GM19193 (cell line): ENCODE results near the gene ANXA10.

Experiments
- POLR2A ChIP-seq: IDR thresholded peaks from 4 replicates; pipeline ENCODE4 v1.6.1; 2011; ENCODE audit not compliant: insufficient read depth, insufficient read length; ENCODE audit errors: extremely low read depth

Gene ANXA10

DNA sequence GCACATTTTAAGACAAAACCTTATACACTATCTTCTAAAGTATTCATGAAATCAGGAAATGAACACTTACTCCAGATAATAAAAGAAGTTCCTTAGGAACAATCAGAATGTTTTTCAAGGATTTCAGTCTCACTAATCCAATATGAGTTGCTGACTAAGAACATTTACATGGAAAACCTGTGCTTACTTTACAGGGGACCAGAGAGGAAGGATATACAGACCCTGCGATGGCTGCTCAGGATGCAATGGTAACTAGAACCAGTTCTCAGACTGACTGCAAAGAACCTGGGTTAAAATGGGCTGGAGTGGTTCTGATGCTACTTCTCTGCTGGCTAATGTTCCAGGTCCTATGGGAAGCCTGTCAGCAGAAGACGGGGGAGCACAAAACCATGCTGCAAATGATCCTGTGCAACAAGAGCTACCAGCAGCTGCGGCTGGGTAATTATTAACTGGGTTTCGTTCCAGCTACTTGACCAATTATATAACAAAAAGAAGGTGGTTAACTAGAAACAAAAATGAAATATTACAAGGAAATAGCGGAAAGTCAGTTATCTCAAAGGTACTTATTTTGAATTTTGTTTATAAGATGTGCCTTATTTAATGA lies 85.3 kb downstream of the ANXA10 start:
- no peak for TF ChIP-seq POLR2A

DNA sequence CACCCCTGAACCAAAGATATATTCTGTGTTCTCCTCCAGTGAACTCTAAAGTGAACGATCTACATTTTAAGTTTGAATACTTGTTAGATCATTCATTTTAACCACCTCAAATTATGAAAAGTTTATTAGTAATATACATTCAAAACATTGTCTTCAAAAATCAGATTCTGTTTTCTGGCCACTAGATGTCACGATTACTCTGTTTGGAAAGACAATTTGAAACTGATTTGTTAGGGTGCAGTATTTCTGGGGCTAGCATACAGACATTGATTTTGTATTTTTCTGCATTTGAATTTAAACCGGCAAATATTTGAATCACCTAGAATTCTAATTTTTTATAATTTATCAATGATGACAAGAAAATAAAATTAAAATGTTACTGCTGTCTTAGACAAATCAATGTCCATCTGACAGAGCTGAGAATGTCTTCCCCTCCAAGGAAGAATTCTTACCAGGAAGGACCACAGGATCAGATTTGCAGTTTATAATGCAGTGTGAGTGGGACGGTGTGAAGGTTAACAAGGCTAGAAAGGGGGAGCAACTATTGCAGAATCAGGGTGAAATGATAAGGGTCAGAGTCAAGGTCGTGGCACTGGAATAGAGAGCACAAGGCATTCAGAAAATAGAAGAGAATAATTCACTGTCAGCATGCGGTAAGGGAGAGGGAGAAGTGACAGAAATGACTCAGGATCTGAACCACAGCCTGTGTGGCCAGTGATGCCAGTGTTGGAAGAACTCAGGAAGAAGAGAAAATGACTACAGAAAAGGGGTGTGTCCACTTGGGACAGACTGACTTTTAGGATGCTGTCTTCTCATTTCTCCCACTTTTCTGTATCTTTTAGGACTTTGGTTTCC lies 91.6 kb downstream of the ANXA10 start:
- no peak for TF ChIP-seq POLR2A

- TF ChIP-seq POLR2A, result no peak
Measured at GRCh38 chr4:168188754-168189153, 96.4 kb downstream of the ANXA10 start.

DNA sequence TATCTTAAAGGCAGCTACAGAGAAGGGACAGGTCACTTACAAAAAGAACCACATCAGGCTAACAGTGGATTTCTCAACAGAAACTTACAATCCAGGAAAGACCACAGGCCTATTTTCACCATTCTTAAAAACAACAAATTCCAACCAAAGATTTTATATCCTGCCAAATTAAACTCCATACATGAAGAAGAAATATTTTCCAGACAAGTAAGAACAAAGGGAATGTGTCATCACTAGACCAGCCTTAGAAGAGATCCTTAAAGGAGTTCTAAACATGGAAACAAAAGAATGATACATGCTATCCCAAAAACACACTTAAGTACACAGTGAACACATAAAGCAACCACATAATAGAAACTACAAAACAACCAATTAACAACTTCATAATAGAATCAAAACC lies 105.6 kb downstream of the ANXA10 start:
- no peak for TF ChIP-seq POLR2A

DNA sequence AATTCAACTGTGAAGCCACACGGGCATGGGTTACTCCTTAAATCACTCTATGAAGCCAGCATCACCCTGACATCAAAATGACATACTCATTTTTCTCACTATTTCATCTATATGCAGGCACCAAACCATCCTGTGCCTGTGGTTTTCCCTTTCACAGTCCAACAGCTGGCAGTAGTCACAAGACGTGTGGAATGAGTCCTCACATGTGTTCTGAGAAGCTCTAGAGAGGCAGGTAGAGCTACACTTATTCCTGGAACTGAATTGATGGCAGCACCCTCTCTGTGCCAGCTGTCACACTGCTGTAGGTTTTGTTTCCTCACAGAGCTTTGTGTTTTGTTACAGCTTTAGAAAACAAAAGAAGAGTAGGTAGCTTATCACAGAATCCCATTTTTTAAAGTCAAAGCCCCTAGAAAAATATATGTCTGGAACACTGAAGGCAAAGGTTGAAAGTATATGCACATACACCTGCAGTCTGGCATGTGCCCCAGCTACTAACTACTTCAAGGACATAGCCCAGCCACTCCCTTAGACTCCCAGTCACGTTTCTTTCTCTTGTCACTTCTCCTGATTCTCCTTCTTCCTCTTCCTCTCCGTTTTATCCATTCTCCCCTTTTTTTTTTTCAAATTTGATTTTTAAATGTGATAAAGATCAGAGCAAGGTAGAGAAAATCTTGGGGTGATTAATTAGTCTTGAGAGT lies 107.1 kb downstream of the ANXA10 start:
- no peak for TF ChIP-seq POLR2A

DNA sequence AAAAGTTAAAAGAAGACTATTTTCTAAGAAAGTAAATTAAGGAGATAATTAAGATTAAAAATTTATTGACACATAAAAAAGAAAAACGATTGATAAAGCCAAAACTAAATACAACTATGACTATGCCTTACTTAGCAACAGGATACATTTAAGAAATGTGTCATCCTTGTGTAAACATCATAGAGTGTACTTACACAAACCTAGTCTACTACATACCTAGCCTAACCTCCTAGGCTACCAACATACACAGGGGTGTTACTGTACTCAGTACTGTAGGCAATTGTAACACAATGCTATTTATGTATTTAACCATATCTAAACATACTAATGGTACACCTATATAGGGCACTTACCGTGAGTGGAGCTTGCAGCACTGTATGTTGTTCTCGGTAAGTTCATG lies 108.3 kb downstream of the ANXA10 start:
- TF ChIP-seq POLR2A, result no peak

GRCh38 chr4:168203233-168203911 lies 111.0 kb downstream of the ANXA10 start:
- TF ChIP-seq POLR2A, result no peak

DNA sequence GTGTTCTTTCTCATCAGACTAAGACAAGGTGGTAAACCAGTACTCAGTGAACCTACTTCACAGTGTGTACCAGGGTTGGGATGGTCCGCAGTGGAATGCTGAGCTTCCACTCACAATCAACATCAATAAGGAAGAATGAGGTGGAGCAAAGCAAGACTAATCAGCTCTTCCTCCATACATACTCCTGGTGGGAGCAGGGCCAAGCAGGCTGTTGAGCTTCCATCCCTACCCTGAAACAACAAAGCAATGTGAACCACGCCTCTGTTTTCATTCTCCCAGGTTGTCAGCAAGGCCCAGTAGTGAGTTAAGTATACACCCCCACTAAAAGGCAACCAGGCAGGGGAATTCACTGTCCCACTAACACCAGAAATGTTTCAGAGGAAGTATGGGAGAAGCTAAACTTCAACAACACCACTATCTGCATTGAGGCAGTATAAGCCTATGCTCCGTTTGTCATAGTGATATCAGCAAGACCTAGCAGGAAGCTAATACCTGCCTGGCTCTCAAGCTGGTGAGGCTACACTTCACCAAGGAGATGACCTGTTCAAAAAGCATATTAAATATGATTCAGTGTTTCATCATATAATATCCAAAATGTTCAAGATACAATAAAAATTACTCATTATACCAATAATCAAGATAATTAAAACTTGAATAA lies 116.7 kb downstream of the ANXA10 start:
- TF ChIP-seq POLR2A, result no peak

GRCh38 chr4:168212656-168213055 lies 120.3 kb downstream of the ANXA10 start:
- no peak for TF ChIP-seq POLR2A

DNA sequence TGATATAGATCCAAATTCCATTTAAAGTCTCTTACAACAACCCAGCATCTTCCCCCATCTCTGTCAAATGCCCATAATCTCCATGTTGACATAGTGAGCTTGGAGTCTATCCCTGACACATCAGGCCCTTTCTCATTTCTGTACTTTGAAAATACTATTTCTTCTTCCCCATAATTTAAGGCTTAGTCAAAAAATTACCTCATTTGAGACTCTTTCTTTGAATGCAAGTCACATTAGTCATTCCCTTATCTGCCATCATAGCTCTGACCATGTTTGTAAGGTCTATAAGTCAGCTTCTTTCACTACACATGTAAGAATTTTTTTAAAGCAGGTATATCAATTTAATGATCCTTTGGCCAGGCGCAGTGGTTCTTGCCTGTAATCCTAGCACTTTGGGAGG lies 126.3 kb downstream of the ANXA10 start:
- TF ChIP-seq POLR2A, result no peak

DNA sequence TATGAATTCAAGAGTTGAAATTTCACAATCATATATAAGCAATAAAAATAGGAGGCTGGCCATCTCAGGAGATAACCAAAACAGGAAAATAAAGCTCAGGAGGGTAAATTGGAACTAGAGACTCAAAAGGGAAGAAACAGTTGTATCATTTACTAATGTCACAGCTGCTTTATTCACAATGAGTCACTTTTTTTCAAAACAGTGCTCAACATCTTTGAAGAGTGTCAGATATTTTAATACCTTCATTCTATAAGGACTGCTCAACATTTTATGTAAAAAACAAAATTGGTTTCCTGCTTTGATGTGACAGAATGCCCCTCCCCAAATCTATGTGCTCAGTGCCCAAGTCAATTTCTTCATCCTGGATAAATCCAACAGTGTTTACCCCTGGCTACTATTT lies 128.6 kb downstream of the ANXA10 start:
- TF ChIP-seq POLR2A, result no peak

DNA sequence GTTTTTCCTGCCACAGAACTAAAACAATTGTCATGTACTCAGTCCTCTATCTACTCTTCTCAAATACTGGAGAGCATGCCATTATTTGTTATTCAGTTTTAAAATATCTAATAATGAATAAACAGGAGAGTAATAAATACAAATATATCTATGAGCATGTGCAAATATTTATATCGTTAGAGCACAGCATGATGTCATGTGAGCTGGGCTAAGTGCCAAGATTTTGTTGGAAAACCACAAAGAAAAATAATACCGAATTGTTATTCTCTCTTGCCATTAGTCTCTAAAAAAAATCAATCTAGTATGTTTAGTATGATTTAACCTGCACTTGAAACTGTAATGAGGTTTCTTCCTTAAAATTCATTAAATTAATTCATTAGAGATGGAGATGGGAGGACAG lies 129.0 kb downstream of the ANXA10 start:
- no peak for TF ChIP-seq POLR2A
